ENCODE measurements around the gene CHADL. TPM values are rescaled to one million over a fixed set of nuclear protein-coding genes. Genes with fewer than 3 reads are reported as not detected.

The CHADL gene
- 0.10 TPM in 1 of 2 replicates, not detected in the other for total RNA-seq

DNA sequence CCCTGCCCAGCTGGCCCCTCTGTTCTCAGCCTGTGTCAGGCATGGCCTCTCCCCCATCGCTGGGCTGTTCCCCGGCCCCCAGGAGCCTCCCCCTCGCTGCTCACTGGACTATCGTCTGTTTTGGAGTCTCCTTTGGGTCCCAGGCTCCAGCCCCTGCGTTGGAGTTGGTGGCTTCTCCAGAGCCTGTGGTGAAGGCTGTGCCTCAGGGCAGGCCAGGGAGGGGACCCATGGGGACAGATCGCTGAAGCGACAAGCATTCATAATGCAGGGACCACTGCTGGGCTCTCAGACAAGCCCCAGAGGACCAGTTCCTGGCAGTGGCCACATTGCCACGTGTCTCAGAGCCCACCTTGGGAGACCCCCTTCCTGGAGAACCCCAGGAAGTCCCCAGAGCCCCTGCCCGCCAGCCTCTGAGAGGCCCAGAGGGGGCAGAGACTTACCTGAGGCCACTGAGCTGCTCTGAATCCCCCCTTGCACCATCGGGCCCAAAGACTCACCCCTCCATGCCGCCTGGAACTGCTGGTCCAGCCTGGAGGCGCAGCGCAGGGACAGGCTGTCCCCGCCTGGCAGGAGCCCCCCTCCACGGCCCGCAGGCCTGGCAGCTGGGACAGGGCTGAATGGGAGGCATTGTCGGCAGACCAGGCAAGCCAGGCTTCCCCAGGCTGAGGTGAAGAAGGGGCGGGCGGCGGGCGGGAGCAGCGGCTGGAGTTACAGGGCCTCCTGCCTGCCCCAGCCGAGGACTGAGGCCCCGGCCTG is at the start of gene CHADL:
Gene CHADL (minus strand): TSS at position 555 of the 756 bp plus-strand sequence. CDS start 50 bp downstream, at position 505.
- intact Hi-C loops (cut with micrococcal nuclease) = no loop called here
- ChIA-PET CTCF (no interaction called here), POLR2A (interaction anchor here (0.7 kb wide), 1 partner anchor 1276 kb away, joined by 4 read pairs; no protein-coding TSS in a partner anchor)
- DNase-seq (no peak), ATAC-seq (ENCODE audit: low read depth) (no peak)
- H3K27ac Mint-ChIP-seq = no peak within 1 kb of the TSS
- peaks cover 8% of the 10 kb centered on the region for H3K4me1 Mint-ChIP-seq
- no peaks in the 10 kb centered on the region for H3K27me3 Mint-ChIP-seq
- H3K36me3 Mint-ChIP-seq (ENCODE audit: low read depth) = peaks cover 9% of the 10 kb centered on the region
- no peak for TF ChIP-seq CTCF (IDR thresholded peaks at IDR 0.05)
- no peak within 1 kb of the TSS for H3K4me3 Mint-ChIP-seq
- no peaks in the 10 kb centered on the region for H3K9me3 Mint-ChIP-seq

DNA sequence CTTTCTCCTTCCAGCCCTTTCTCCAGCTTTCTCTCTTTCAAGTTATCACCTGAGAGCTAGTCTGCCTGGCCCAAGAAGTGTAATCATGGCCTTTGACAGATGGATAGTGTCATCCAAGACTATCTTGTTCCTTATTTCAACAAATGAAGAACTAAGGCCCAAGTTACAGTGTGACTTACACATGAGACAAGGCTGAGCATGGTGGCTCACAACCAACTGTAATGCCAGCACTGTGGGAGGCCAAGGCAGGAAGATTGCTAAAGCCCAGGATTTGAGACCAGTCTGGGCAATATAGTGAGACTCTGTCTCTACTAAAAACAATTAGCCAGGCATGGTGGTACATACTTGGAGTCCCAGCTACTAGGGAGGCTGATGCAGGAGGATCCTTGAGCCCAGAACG is 48.9 kb upstream of the CHADL start:
- POLR2A ChIA-PET = interaction anchor here (4.6 kb wide), 1 partner anchor 13 kb away, joined by 101 read pairs; the partner anchor contains the start of gene ZC3H7B

DNA sequence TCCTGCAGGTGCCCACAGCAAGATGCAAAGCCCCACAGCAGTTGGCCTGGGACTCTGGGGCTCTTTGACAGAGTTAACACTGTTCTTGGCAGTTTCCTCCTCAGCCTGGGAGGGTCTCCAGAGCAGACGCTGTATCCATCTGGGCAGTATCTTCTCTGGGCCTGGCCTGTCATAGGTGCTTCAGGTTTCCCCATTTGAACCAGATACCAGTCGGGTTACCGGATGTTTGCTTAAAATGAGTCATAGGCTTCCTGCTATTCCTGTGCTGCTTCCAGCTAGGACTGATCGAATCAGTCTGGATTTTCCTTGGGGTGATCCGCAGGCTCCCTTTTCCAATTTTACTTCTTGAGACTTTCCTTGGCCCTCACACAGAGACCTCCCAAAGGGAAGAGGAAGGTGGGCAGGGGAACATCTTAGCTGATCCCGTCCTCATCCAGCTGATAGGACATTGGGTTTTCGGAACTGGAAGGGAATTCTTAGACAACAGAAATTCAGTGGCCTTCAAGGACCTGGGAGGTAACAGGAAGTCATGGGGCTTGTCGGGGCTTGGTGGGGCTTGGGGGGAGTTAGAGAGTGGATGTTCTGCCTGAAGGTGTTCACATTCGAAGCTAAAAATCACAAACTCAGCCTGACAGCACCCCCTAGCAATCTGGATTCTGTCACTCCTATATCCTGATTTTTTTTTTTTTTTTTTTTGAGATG is 47.7 kb upstream of the CHADL start:
- no peak for TF ChIP-seq CTCF (IDR thresholded peaks at IDR 0.05)
- ChIA-PET POLR2A (interaction anchor here (0.6 to 4.6 kb wide), 3 partner anchors 11 to 92 kb away, joined by 5 to 101 read pairs (median 11); partner anchors contain the start of gene ZC3H7B), CTCF (interaction anchor here (1.8 kb wide), 1 partner anchor 13 kb away, joined by 8 read pairs; the partner anchor contains the start of gene ZC3H7B)
- intact Hi-C loops (cut with micrococcal nuclease) = no loop called here
- H3K27me3 Mint-ChIP-seq = no peaks in the 10 kb centered on the region
- peak overlapping the region; percentile 11 for H3K4me3 Mint-ChIP-seq
- ATAC-seq (ENCODE audit: low read depth) (no peak), DNase-seq (no peak)
- peaks cover 10% of the 10 kb centered on the region for H3K36me3 Mint-ChIP-seq (ENCODE audit: low read depth)
- peaks cover 22% of the 10 kb centered on the region for H3K4me1 Mint-ChIP-seq
- no peaks in the 10 kb centered on the region for H3K9me3 Mint-ChIP-seq
- H3K27ac Mint-ChIP-seq = peak overlapping the region; percentile 61

More for the DNA sequence above, 48.9 kb upstream of the CHADL start:
- TF ChIP-seq CTCF (IDR thresholded peaks at IDR 0.05) = no peak
- ATAC-seq (ENCODE audit: low read depth) (no peak), DNase-seq (no peak)
- peaks cover 7% of the 10 kb centered on the region for H3K36me3 Mint-ChIP-seq (ENCODE audit: low read depth)
- no peak overlapping the region for H3K4me3 Mint-ChIP-seq
- no peak overlapping the region for H3K27ac Mint-ChIP-seq
- no peaks in the 10 kb centered on the region for H3K9me3 Mint-ChIP-seq
- CTCF ChIA-PET = no interaction called here
- intact Hi-C loops (cut with micrococcal nuclease) = no loop called here
- H3K4me1 Mint-ChIP-seq = peaks cover 18% of the 10 kb centered on the region
- no peaks in the 10 kb centered on the region for H3K27me3 Mint-ChIP-seq

DNA sequence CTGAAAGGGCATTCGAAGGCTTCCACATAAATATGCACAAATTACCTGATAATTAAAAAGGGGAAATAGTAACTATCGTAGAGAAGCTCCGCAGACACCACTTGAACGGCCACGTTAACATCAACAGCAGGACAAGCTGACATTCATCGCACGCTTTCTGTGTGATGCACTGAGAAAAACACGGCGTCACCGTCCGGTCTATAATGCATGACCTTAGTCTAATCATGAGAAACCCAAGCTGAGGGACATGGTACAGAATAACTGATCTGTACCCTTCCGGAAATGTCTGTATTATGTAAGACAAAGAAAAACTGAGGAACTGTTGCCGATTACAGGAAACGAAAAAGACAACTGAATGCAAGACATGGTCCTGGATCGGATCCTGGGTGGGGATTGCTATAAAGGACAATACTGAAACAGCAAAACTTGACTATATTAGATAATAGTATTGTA is 45.9 kb upstream of the CHADL start:
- peak; percentile 32 for ATAC-seq (ENCODE audit: low read depth)
- POLR2A ChIA-PET = interaction anchor here (0.6 to 4.6 kb wide), 17 partner anchors 11 to 1967 kb away, joined by 3 to 101 read pairs (median 5); partner anchors contain the start of genes DESI1, EP300, POLR3H and RBX1
- Mint-ChIP-seq H3K27me3 (no peaks in the 10 kb centered on the region), H3K27ac (peak overlapping the region; percentile 98), H3K4me3 (peak overlapping the region; percentile 94), H3K36me3 (ENCODE audit: low read depth) (peaks cover 19% of the 10 kb centered on the region), H3K4me1 (peaks cover 28% of the 10 kb centered on the region), H3K9me3 (no peaks in the 10 kb centered on the region)
- DNase-seq = peak; percentile 27
- CTCF ChIA-PET = interaction anchor here (0.5 to 1.8 kb wide), 4 partner anchors 15 to 95 kb away, joined by 3 to 14 read pairs (median 4); partner anchors contain the start of genes TEF and ZC3H7B
- no peak for TF ChIP-seq CTCF (IDR thresholded peaks at IDR 0.05)
- intact Hi-C loops (cut with micrococcal nuclease) = loop anchor here (1.0 to 2.0 kb wide), 13 partner anchors 15 to 1766 kb away; partner anchors contain the start of genes ACO2, ATF4, DESI1 and L3MBTL2
